Measurements from ENCODE around the gene KIF1C. TPM values are rescaled to one million over a fixed set of nuclear protein-coding genes. Genes with fewer than 3 reads are reported as not detected.

KIF1C gene
- total and polyA plus RNA-seq, 9 of the 15 experiments (the other 6 are each of a cell fraction or from before 2014, with no cell fraction given) = 0.38 to 68.4 (median 25.1) TPM

GRCh38 chr17:4997302-4998026 lies at the start of gene KIF1C, which contains the start of gene INCA1 (continued):
- TF ChIP-seq TGIF2 (CRISPR knock-in tag; IDR thresholded peaks at IDR 0.05) (no peak), TEAD1 (CRISPR knock-in tag; IDR thresholded peaks at IDR 0.05) (peak in 1 of 2 experiments; percentile 24; a peak in 1 of 4 replicates), CTBP1 (IDR thresholded peaks at IDR 0.05; ENCODE audit: borderline replicate concordance) (peak; percentile 65), HMGN3 (IDR thresholded peaks at IDR 0.05; ENCODE audit: borderline replicate concordance, extremely low read depth, insufficient read length, low read depth, low read length) (no peak), ARID3A (IDR thresholded peaks at IDR 0.05; ENCODE audit: borderline replicate concordance, low read depth, low read length) (no peak), RBM39 (optimal IDR thresholded peaks at IDR 0.05; ENCODE audit: low read depth, low read length) (no peak), CEBPG (CRISPR knock-in tag; IDR thresholded peaks at IDR 0.05) (no peak), CEBPG (tag; conservative IDR thresholded peaks at IDR 0.05 in 1 of 2, IDR thresholded peaks at IDR 0.05 in 1 of 2) (no peak), NCOA4 (IDR thresholded peaks at IDR 0.05; ENCODE audit: partially characterized antibody) (no peak), THRA (IDR thresholded peaks at IDR 0.05) (no peak), SNIP1 (IDR thresholded peaks at IDR 0.05; ENCODE audit: low read depth) (peak; percentile 100), ZNF165 (CRISPR knock-in tag; IDR thresholded peaks at IDR 0.05; ENCODE audit: borderline replicate concordance) (no peak), ZBTB7A (IDR thresholded peaks at IDR 0.05; ENCODE audit: borderline replicate concordance, control insufficient read depth, low read depth, low read length) (0 out of 2 replicates have a peak, but pooled peaks have one; percentile 28), SP2 (IDR thresholded peaks at IDR 0.05; ENCODE audit: extremely low read depth, low read depth, low read length, poor library complexity, severe bottlenecking) (no peak), HIVEP1 (CRISPR knock-in tag; IDR thresholded peaks at IDR 0.05) (no peak), ZNF23 (CRISPR knock-in tag; IDR thresholded peaks at IDR 0.05) (no peak), GABPB1 (CRISPR knock-in tag; IDR thresholded peaks at IDR 0.05) (0 out of 2 replicates have a peak, but pooled peaks have one; percentile 20), VEZF1 (CRISPR knock-in tag; IDR thresholded peaks at IDR 0.05) (peak; percentile 84), IRF2 (CRISPR knock-in tag; IDR thresholded peaks at IDR 0.05) (no peak), ZNF316 (IDR thresholded peaks at IDR 0.05) (no peak), UBTF (IDR thresholded peaks at IDR 0.05; ENCODE audit: borderline replicate concordance in 1 of 2, low read depth in 2 of 2, low read length in 2 of 2) (peak in 1 of 2 experiments; percentile 57; a peak in 1 of 4 replicates)

Measured in K562 (cell line).